ENCODE data around the gene ACSS1.

Gene ACSS1

GRCh38 chr20:25048519-25048952, 9.4 kb downstream of the ACSS1 start:
- no peak for DNase-seq (ENCODE audit: low spot score)
- no peak for TF ChIP-seq CTCF (IDR thresholded peaks at IDR 0.05; ENCODE audit: extremely low read depth, missing control alignments)

GRCh38 chr20:25047766-25048165, 10.2 kb downstream of the ACSS1 start:
- no peak for TF ChIP-seq CTCF (IDR thresholded peaks at IDR 0.05; ENCODE audit: extremely low read depth, missing control alignments)
- no peak for DNase-seq (ENCODE audit: low spot score)

- TF ChIP-seq CTCF (IDR thresholded peaks at IDR 0.05; ENCODE audit: extremely low read depth, missing control alignments), result no peak
- DNase-seq (ENCODE audit: low spot score), result no peak
Measured at GRCh38 chr20:25046736-25047666, 10.9 kb downstream of the ACSS1 start.

- no peak for TF ChIP-seq CTCF (IDR thresholded peaks at IDR 0.05; ENCODE audit: extremely low read depth, missing control alignments)
- no peak for DNase-seq (ENCODE audit: low spot score)
Measured at GRCh38 chr20:25046181-25046641, 11.7 kb downstream of the ACSS1 start.

- DNase-seq (ENCODE audit: low spot score), result no peak
- TF ChIP-seq CTCF (IDR thresholded peaks at IDR 0.05; ENCODE audit: extremely low read depth, missing control alignments), result no peak
Measured at GRCh38 chr20:25045343-25045712, 12.6 kb downstream of the ACSS1 start.

- DNase-seq (ENCODE audit: low spot score), result no peak
- TF ChIP-seq CTCF (IDR thresholded peaks at IDR 0.05; ENCODE audit: extremely low read depth, missing control alignments), result no peak
Measured at GRCh38 chr20:25044660-25045342, 13.1 kb downstream of the ACSS1 start.

GRCh38 chr20:25044261-25044560, 13.7 kb downstream of the ACSS1 start:
- no peak for TF ChIP-seq CTCF (IDR thresholded peaks at IDR 0.05; ENCODE audit: extremely low read depth, missing control alignments)
- DNase-seq (ENCODE audit: low spot score), result no peak

All from GM20000 (cell line).